Spleen (tissue), 7 donors: ENCODE results near the gene CCDC102B.

Experiments
- POLR2A ChIP-seq, 3 donors: fragments of 450-650 bp; IDR thresholded peaks; one replicate each; pipeline ENCODE4 v1.5.1; 2017; ENCODE audit warnings: antibody characterized with exemption in 3 of 3, mild to moderate bottlenecking in 1 of 3
- POLR2AphosphoS5 ChIP-seq, 3 donors: sonication (generic); formaldehyde crosslinking; IDR thresholded peaks; one replicate each; pipeline ENCODE4 v1.5.1; 2017; ENCODE audit warnings: antibody characterized with exemption in 3 of 3
- TF ChIP-seq, protein P1 (sequence below), 11 experiments: fragments of 200-600 bp in 7 of 11; fragments of 450-650 bp in 4 of 11; sonication (generic) in 4 of 11; IDR thresholded peaks in 8 of 11; conservative IDR thresholded peaks in 3 of 11; 1 replicate in 7 of 11; 2 replicates in 4 of 11; pipeline versions ENCODE4 v1.4.0 to v1.8.0; 2016 to 2021; ENCODE audit warnings: antibody characterized with exemption in 11 of 11, inconsistent platforms in 4 of 11, mild to moderate bottlenecking in 1 of 11
- donor health status: DM: no; HTN: no; CAD: no; lungs with moderate emphysema.
- donor health status: DM: no; HTN: no; CAD: no.
- donor health status: DM: no; HTN: no; CAD: no.

DNA sequence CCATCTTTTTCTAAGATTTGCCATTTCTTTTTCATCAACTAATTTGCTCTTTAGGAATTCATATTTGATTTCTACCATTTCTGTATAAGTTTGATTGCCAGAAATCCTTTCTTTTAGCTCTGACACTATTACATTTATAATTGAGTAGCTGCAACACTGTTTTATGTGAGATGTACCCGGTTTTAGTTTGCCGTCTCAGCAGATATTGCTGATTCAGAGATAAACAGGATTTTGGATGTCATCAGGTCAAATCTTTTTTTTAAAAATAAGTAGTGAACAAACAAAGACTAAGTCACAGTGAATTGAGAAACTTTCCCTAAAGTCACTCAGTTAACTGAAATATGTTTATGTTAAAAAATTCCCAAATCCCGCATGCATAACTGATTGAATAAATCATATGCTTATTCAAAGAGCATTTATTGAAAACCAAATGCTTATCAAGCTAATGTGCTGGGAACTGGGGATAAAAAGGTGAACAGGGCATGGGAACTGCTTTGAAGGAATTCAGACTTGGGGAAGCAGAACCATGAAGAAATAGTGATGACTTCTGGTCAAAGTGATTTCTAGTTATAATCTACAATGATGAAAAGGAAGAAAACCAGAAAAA, 19.5 kb upstream of the CCDC102B start:
- TF ChIP-seq POLR2A (IDR thresholded peaks at IDR 0.05) (no peak), POLR2AphosphoS5 (IDR thresholded peaks at IDR 0.05) (no peak)
- TF ChIP-seq, protein P1, sequence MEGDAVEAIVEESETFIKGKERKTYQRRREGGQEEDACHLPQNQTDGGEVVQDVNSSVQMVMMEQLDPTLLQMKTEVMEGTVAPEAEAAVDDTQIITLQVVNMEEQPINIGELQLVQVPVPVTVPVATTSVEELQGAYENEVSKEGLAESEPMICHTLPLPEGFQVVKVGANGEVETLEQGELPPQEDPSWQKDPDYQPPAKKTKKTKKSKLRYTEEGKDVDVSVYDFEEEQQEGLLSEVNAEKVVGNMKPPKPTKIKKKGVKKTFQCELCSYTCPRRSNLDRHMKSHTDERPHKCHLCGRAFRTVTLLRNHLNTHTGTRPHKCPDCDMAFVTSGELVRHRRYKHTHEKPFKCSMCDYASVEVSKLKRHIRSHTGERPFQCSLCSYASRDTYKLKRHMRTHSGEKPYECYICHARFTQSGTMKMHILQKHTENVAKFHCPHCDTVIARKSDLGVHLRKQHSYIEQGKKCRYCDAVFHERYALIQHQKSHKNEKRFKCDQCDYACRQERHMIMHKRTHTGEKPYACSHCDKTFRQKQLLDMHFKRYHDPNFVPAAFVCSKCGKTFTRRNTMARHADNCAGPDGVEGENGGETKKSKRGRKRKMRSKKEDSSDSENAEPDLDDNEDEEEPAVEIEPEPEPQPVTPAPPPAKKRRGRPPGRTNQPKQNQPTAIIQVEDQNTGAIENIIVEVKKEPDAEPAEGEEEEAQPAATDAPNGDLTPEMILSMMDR (IDR thresholded peaks at IDR 0.05 in 8 of 11, conservative IDR thresholded peaks at IDR 0.05 in 3 of 11), result no peak
